Endodermal cell (in vitro differentiated cells): ENCODE data around the gene SIGLECL1. TPM values are rescaled to one million over a fixed set of nuclear protein-coding genes. Genes with fewer than 3 reads are reported as not detected.

Source experiments
- DNase-seq: peaks from one replicate; pipeline ENCODE4 v3.0.0-alpha.2; 2017
- H3K27ac ChIP-seq: 2 replicates; pipeline ENCODE4 v1.5.1; 2013; ENCODE audit warnings: mild to moderate bottlenecking, low read depth, low read length, moderate library complexity
- H3K27me3 ChIP-seq: 2 replicates; pipeline ENCODE4 v1.6.1; 2013; ENCODE audit warnings: mild to moderate bottlenecking, low read length, moderate library complexity; ENCODE audit not compliant: insufficient read depth, control insufficient read depth, poor library complexity, severe bottlenecking
- H3K36me3 ChIP-seq: 2 replicates; pipeline ENCODE4 v1.7.0; 2013; ENCODE audit warnings: mild to moderate bottlenecking, low read length, moderate library complexity; ENCODE audit not compliant: control insufficient read depth, insufficient read depth
- H3K4me1 ChIP-seq: one replicate; pipeline ENCODE4 v1.7.0; 2013; ENCODE audit warnings: low read length; ENCODE audit not compliant: control insufficient read depth, insufficient read depth
- H3K4me3 ChIP-seq: 2 replicates; pipeline ENCODE4 v1.5.1; 2013; ENCODE audit warnings: mild to moderate bottlenecking, low read length, moderate library complexity
- H3K9ac ChIP-seq: 2 replicates; pipeline ENCODE4 v1.6.1; 2013; ENCODE audit warnings: mild to moderate bottlenecking, low read length, moderate library complexity; ENCODE audit not compliant: poor library complexity, severe bottlenecking; ENCODE audit errors: extremely low read depth
- H3K9me3 ChIP-seq: 2 replicates; pipeline ENCODE4 v1.6.1; 2013; ENCODE audit warnings: mild to moderate bottlenecking, low read length, moderate library complexity; ENCODE audit not compliant: control insufficient read depth
- H3K27ac Mint-ChIP-seq: 2 replicates; pipeline ENCODE4 v1.8.0; 2020; ENCODE audit warnings: mixed read lengths
- H3K27me3 Mint-ChIP-seq: 2 replicates; pipeline ENCODE4 v1.8.0; 2021; ENCODE audit warnings: mild to moderate bottlenecking, mixed read lengths; ENCODE audit not compliant: insufficient read depth
- H3K36me3 Mint-ChIP-seq: 2 replicates; pipeline ENCODE4 v1.8.0; 2020; ENCODE audit warnings: low read depth, mixed read lengths
- H3K4me1 Mint-ChIP-seq: 2 replicates; pipeline ENCODE4 v1.8.0; 2020; ENCODE audit warnings: mixed read lengths
- H3K4me3 Mint-ChIP-seq: 2 replicates; pipeline ENCODE4 v1.8.0; 2020; ENCODE audit warnings: mild to moderate bottlenecking, moderate library complexity, mixed read lengths
- H3K9me3 Mint-ChIP-seq: 2 replicates; pipeline ENCODE4 v1.8.0; 2020; ENCODE audit warnings: mild to moderate bottlenecking, mixed read lengths
- WGBS, 2 experiments: methylation state at CpG; one replicate each; pipeline versions ENCODE4 v1.1.5 to v1.1.7; 2013; ENCODE audit warnings: missing lambda C conversion rate in 2 of 2, mixed read lengths in 1 of 2; ENCODE audit not compliant: insufficient coverage in 1 of 2, insufficient read length in 1 of 2; 5-methylcytosine and 5-hydroxymethylcytosine counted together
- total RNA-seq, 2 donors: library from RNA; stranded (reverse); fragmentation: NEBNext Ultra II Directional in 1 of 2; extraction: Animal tissue kit (Norgen Biotek cat#: 25700) in 1 of 2; gene quantifications; 2 replicates in 1 of 2; 3 replicates in 1 of 2; pipeline ENCODE4 v1.2.1, GENCODE V29; 2021
- TF ChIP-seq, protein P1 (sequence below): fragments of 200-600 bp; sonication (generic); conservative IDR thresholded peaks from 2 replicates; pipeline ENCODE4 v1.5.0; 2021; ENCODE audit warnings: antibody characterized with exemption, mild to moderate bottlenecking

SIGLECL1 gene
- total RNA-seq, 2 donors from 2014 or later: not detected

DNA sequence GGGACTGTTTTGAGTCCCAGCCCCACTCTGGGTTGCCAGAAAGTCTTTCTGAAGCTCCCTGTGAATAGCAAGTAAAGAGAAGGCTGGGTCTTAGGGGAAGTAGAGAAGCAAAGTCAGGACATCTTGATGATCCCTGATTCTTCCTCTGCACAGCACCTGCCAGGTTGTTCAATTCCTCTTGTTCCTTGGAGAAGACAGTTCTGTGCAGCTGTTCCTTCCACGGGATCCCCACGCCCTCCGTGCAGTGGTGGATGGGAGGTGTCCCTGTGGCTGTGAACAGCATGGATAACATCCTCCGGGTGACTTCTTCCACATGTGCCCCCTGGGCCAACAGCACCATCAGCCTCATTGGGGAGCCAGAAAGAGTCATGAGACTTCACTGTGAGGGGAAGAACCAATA is 31.5 kb downstream of the SIGLECL1 start:
- Mint-ChIP-seq H3K27me3 (peaks cover 42% of the 10 kb centered on the region), H3K36me3 (no peaks in the 10 kb centered on the region), H3K27ac (no peak overlapping the region), H3K4me3 (no peak overlapping the region), H3K4me1 (no peaks in the 10 kb centered on the region), H3K9me3 (peaks cover 16% of the 10 kb centered on the region)
- Histone ChIP-seq H3K36me3 (no peaks in the 10 kb centered on the region), H3K4me1 (no peaks in the 10 kb centered on the region), H3K27me3 (no peaks in the 10 kb centered on the region), H3K9me3 (no peaks in the 10 kb centered on the region), H3K9ac (no peak overlapping the region), H3K4me3 (no peak overlapping the region), H3K27ac (no peak overlapping the region)
- 95% methylated on average over 3 to 4 of the region's 4 CpGs for WGBS, 2 experiments
- TF ChIP-seq, protein P1, sequence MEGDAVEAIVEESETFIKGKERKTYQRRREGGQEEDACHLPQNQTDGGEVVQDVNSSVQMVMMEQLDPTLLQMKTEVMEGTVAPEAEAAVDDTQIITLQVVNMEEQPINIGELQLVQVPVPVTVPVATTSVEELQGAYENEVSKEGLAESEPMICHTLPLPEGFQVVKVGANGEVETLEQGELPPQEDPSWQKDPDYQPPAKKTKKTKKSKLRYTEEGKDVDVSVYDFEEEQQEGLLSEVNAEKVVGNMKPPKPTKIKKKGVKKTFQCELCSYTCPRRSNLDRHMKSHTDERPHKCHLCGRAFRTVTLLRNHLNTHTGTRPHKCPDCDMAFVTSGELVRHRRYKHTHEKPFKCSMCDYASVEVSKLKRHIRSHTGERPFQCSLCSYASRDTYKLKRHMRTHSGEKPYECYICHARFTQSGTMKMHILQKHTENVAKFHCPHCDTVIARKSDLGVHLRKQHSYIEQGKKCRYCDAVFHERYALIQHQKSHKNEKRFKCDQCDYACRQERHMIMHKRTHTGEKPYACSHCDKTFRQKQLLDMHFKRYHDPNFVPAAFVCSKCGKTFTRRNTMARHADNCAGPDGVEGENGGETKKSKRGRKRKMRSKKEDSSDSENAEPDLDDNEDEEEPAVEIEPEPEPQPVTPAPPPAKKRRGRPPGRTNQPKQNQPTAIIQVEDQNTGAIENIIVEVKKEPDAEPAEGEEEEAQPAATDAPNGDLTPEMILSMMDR: no peak
- peak; percentile 12 for DNase-seq

DNA sequence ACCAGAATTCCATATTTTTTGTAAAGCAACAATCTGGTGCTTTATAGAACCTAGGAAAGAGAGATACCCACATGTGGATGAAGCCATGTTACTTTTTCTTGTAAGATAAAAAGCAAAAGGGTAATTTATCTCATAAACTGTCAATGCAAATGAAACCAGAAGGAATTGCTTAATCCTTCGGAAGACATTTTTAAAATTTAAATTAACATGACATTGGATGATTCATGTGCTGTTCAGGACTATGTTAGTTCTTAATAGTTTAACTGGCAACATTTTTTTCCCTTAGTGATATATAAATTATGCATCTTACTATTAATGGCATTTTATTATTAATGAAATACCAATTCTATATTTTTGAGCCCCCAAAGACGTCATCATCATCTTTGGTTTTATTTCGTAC is 34.8 kb downstream of the SIGLECL1 start:
- Histone ChIP-seq H3K9ac (no peak overlapping the region), H3K27me3 (no peaks in the 10 kb centered on the region), H3K4me1 (no peaks in the 10 kb centered on the region), H3K4me3 (no peak overlapping the region), H3K9me3 (no peaks in the 10 kb centered on the region), H3K36me3 (no peaks in the 10 kb centered on the region), H3K27ac (no peak overlapping the region)
- Mint-ChIP-seq H3K27me3 (peaks cover 19% of the 10 kb centered on the region), H3K9me3 (peaks cover 8% of the 10 kb centered on the region), H3K27ac (no peak overlapping the region), H3K4me1 (no peaks in the 10 kb centered on the region), H3K36me3 (no peaks in the 10 kb centered on the region), H3K4me3 (no peak overlapping the region)
- 91 to 100% methylated on average over 3 of the region's 3 CpGs for WGBS, 2 experiments
- no peak for DNase-seq
- TF ChIP-seq, protein P1: no peak

DNA sequence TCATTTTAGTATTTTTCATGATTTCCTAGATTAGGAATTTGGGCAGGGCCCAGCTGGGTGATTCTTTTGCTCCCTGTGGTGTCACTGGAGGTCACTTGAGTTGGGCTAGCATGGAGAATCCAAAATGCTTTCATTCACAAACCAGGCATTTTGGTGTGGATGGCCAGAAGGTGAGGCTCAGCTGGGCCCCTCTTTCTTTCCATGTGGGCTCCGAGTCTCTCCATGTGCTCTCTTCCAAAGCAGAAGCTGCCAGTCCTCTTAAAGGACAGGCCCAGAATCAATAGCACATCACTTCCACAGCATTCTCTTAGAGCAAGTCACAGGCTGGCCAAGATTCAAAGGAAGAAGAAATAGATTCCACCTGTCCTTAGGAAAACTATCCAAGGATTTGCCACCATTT is 38.8 kb downstream of the SIGLECL1 start:
- Mint-ChIP-seq H3K9me3 (peaks cover 4% of the 10 kb centered on the region), H3K4me1 (peaks cover 27% of the 10 kb centered on the region), H3K4me3 (no peak overlapping the region), H3K36me3 (no peaks in the 10 kb centered on the region), H3K27ac (no peak overlapping the region), H3K27me3 (no peaks in the 10 kb centered on the region)
- Histone ChIP-seq H3K27ac (no peak overlapping the region), H3K36me3 (no peaks in the 10 kb centered on the region), H3K9me3 (no peaks in the 10 kb centered on the region), H3K4me3 (no peak overlapping the region), H3K9ac (no peak overlapping the region), H3K27me3 (no peaks in the 10 kb centered on the region), H3K4me1 (peaks cover 11% of the 10 kb centered on the region)
- 88% methylated on average over 1 of the region's 1 CpG; no CpG with 5 or more reads in 1 of the 2 experiments for WGBS, 2 experiments
- TF ChIP-seq, protein P1: no peak
- DNase-seq: no peak
